ENCODE results near the gene PHLPP2. TPM values are rescaled to one million over a fixed set of nuclear protein-coding genes. Genes with fewer than 3 reads are reported as not detected.
"Not testable (repeated sequence)": the region's sequence is repeated elsewhere in the genome, so short reads cannot be mapped to it uniquely, and the experiment has no call there.

The PHLPP2 gene
- total RNA-seq, 1 experiment from 2014 or later, result 13.1 TPM

DNA sequence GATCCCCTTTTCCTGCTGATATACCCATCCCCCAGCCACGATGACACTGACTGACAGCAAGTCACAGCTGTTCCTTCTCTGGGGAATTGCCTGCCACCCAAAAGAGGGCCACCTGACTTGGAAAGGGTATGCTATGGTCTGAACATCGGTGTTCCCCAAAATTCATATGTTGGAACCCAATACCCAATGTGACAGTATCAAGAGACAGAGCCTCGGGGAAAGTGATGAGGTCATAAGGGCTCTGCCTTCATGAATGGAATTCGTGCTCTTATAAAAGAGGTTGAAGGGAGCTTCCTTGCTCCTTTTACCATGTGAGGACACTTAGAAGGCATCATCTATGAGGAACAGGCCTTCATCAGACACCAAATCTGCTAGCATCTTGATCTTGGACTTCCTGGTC, 106.1 kb downstream of the PHLPP2 start:
- in situ Hi-C loops (cut with HindIII; ENCODE audit: low pct_unique_long_range_greater_than_20kb, low sequenced_read_pairs), result no loop called here
- Histone ChIP-seq H3K27ac (ENCODE audit: low read length) (no peak overlapping the region), H3K4me3 (ENCODE audit: low read depth in 2 of 2, low read length in 2 of 2) (no peak overlapping the region), H3K36me3 (ENCODE audit: control insufficient read depth, insufficient read depth, low read length) (no peaks in the 10 kb centered on the region), H3K4me1 (ENCODE audit: control insufficient read depth, insufficient read depth, low read length) (no peaks in the 10 kb centered on the region), H3K9me3 (ENCODE audit: control insufficient read depth, insufficient read depth, low read depth, low read length) (no peaks in the 10 kb centered on the region), H3K27me3 (ENCODE audit: control insufficient read depth, insufficient read depth, low read length) (no peaks in the 10 kb centered on the region)
- no peak for DNase-seq (ENCODE audit: low read depth, low spot score)
- intact Hi-C loops (cut with micrococcal nuclease; ENCODE audit: unreplicated experiment), result no loop called here
- BruUV-seq (replicated peaks), result no TSS peak
- ChIA-PET CTCF (no interaction called here), POLR2A (no interaction called here)
- no peak for ATAC-seq
- TF ChIP-seq POLR2AphosphoS5 (IDR thresholded peaks at IDR 0.05; ENCODE audit: low read depth, low read length) (no peak), TCF7L2 (IDR thresholded peaks at IDR 0.05; ENCODE audit: low read depth, low read length) (no peak), SIN3A (IDR thresholded peaks at IDR 0.05; ENCODE audit: borderline replicate concordance, insufficient read depth, low read depth, low read length) (no peak)
- TF ChIP-seq, protein P1, sequence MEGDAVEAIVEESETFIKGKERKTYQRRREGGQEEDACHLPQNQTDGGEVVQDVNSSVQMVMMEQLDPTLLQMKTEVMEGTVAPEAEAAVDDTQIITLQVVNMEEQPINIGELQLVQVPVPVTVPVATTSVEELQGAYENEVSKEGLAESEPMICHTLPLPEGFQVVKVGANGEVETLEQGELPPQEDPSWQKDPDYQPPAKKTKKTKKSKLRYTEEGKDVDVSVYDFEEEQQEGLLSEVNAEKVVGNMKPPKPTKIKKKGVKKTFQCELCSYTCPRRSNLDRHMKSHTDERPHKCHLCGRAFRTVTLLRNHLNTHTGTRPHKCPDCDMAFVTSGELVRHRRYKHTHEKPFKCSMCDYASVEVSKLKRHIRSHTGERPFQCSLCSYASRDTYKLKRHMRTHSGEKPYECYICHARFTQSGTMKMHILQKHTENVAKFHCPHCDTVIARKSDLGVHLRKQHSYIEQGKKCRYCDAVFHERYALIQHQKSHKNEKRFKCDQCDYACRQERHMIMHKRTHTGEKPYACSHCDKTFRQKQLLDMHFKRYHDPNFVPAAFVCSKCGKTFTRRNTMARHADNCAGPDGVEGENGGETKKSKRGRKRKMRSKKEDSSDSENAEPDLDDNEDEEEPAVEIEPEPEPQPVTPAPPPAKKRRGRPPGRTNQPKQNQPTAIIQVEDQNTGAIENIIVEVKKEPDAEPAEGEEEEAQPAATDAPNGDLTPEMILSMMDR (IDR thresholded peaks at IDR 0.05), result no peak
- TF ChIP-seq, protein P2, sequence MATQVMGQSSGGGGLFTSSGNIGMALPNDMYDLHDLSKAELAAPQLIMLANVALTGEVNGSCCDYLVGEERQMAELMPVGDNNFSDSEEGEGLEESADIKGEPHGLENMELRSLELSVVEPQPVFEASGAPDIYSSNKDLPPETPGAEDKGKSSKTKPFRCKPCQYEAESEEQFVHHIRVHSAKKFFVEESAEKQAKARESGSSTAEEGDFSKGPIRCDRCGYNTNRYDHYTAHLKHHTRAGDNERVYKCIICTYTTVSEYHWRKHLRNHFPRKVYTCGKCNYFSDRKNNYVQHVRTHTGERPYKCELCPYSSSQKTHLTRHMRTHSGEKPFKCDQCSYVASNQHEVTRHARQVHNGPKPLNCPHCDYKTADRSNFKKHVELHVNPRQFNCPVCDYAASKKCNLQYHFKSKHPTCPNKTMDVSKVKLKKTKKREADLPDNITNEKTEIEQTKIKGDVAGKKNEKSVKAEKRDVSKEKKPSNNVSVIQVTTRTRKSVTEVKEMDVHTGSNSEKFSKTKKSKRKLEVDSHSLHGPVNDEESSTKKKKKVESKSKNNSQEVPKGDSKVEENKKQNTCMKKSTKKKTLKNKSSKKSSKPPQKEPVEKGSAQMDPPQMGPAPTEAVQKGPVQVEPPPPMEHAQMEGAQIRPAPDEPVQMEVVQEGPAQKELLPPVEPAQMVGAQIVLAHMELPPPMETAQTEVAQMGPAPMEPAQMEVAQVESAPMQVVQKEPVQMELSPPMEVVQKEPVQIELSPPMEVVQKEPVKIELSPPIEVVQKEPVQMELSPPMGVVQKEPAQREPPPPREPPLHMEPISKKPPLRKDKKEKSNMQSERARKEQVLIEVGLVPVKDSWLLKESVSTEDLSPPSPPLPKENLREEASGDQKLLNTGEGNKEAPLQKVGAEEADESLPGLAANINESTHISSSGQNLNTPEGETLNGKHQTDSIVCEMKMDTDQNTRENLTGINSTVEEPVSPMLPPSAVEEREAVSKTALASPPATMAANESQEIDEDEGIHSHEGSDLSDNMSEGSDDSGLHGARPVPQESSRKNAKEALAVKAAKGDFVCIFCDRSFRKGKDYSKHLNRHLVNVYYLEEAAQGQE (IDR thresholded peaks at IDR 0.05; ENCODE audit: insufficient read depth in 1 of 2, low read depth in 2 of 2, low read length in 1 of 2), result no peak

GRCh38 chr16:71614956-71615355, 109.5 kb downstream of the PHLPP2 start:
- H3K36me3 ChIP-seq (ENCODE audit: control insufficient read depth, insufficient read depth, low read length); ATAC-seq; in situ Hi-C loops (cut with HindIII; ENCODE audit: low pct_unique_long_range_greater_than_20kb, low sequenced_read_pairs); H3K4me3 ChIP-seq (ENCODE audit: low read depth in 2 of 2, low read length in 2 of 2); H3K9me3 ChIP-seq (ENCODE audit: control insufficient read depth, insufficient read depth, low read depth, low read length); POLR2A ChIA-PET; H3K27ac ChIP-seq (ENCODE audit: low read length); BruUV-seq (replicated peaks); H3K4me1 ChIP-seq (ENCODE audit: control insufficient read depth, insufficient read depth, low read length); H3K27me3 ChIP-seq (ENCODE audit: control insufficient read depth, insufficient read depth, low read length); DNase-seq (ENCODE audit: low read depth, low spot score): not testable (repeated sequence)
- CTCF ChIA-PET, result interaction anchor here (0.7 kb wide), 1 partner anchor 127 kb away, joined by 7 read pairs; no protein-coding TSS in a partner anchor
- intact Hi-C loops (cut with micrococcal nuclease; ENCODE audit: unreplicated experiment), result loop anchor here (5.0 kb wide), 1 partner anchor 48 kb away; no protein-coding TSS in a partner anchor

All from Panc1 (cell line).